Astrocyte (in vitro differentiated cells and primary cell): ENCODE data around the gene SMC3. TPM values are rescaled to one million over a fixed set of nuclear protein-coding genes. Genes with fewer than 3 reads are reported as not detected.

Experiments
- DNase-seq: peaks from one replicate; pipeline ENCODE4 v3.0.0-alpha.2; 2010; ENCODE audit warnings: low read depth
- FAIRE-seq: peaks from 2 replicates; lab custom pipeline; 2011; peaks lifted over from hg19 to GRCh38; lab: Jason Lieb, UNC
- H2AFZ ChIP-seq: 2 replicates; pipeline ENCODE4 v1.6.0; 2012; ENCODE audit warnings: low read depth, low read length, inconsistent platforms
- H3K27ac ChIP-seq: 2 replicates; pipeline ENCODE4 v1.5.1; 2011; ENCODE audit warnings: low read depth, low read length, inconsistent platforms
- H3K27me3 ChIP-seq: 2 replicates; pipeline ENCODE4 v1.6.0; 2011; ENCODE audit warnings: low read length, inconsistent platforms; ENCODE audit not compliant: insufficient read depth
- H3K36me3 ChIP-seq: 2 replicates; pipeline ENCODE4 v1.5.1; 2011; ENCODE audit warnings: low read length, inconsistent platforms; ENCODE audit not compliant: insufficient read depth
- H3K4me1 ChIP-seq: 2 replicates; pipeline ENCODE4 v1.5.1; 2011; ENCODE audit warnings: low read length, inconsistent platforms; ENCODE audit not compliant: insufficient read depth
- H3K4me2 ChIP-seq: 2 replicates; pipeline ENCODE4 v1.6.0; 2012; ENCODE audit warnings: low read length, inconsistent platforms
- H3K4me3 ChIP-seq: 2 replicates; pipeline ENCODE4 v1.5.1; 2011; ENCODE audit warnings: low read depth, mild to moderate bottlenecking, low read length, inconsistent platforms; ENCODE audit not compliant: insufficient read depth
- H3K79me2 ChIP-seq: 2 replicates; pipeline ENCODE4 v1.6.0; 2012; ENCODE audit warnings: mild to moderate bottlenecking, low read length, inconsistent platforms; ENCODE audit not compliant: insufficient read depth
- H3K9ac ChIP-seq: 2 replicates; pipeline ENCODE4 v1.6.0; 2012; ENCODE audit warnings: mild to moderate bottlenecking, low read length, inconsistent platforms
- H3K9me3 ChIP-seq: 2 replicates; pipeline ENCODE4 v1.5.1; 2012; ENCODE audit warnings: low read depth, mild to moderate bottlenecking, low read length, inconsistent platforms; ENCODE audit not compliant: insufficient read depth
- H4K20me1 ChIP-seq: 2 replicates; pipeline ENCODE4 v1.6.0; 2012; ENCODE audit warnings: low read length, inconsistent platforms; ENCODE audit not compliant: insufficient read depth
- H3K27ac Mint-ChIP-seq: one replicate; pipeline ENCODE4 v1.8.0; 2021; ENCODE audit warnings: mild to moderate bottlenecking, mixed read lengths; ENCODE audit not compliant: unreplicated experiment
- H3K27me3 Mint-ChIP-seq: one replicate; pipeline ENCODE4 v1.8.0; 2021; ENCODE audit warnings: low read depth, mixed read lengths; ENCODE audit not compliant: unreplicated experiment
- H3K36me3 Mint-ChIP-seq: one replicate; pipeline ENCODE4 v1.8.0; 2021; ENCODE audit warnings: low read depth, mixed read lengths; ENCODE audit not compliant: unreplicated experiment
- H3K4me1 Mint-ChIP-seq: one replicate; pipeline ENCODE4 v1.8.0; 2021; ENCODE audit warnings: low read depth, mixed read lengths; ENCODE audit not compliant: unreplicated experiment
- H3K4me3 Mint-ChIP-seq: one replicate; pipeline ENCODE4 v1.8.0; 2021; ENCODE audit warnings: mild to moderate bottlenecking, moderate library complexity, mixed read lengths; ENCODE audit not compliant: unreplicated experiment
- H3K9me3 Mint-ChIP-seq: one replicate; pipeline ENCODE4 v1.8.0; 2021; ENCODE audit warnings: mild to moderate bottlenecking, mixed read lengths; ENCODE audit not compliant: unreplicated experiment
- CTCF ChIP-seq: IDR thresholded peaks from 2 replicates; pipeline ENCODE4 v1.5.1; 2011; ENCODE audit warnings: low read depth, mild to moderate bottlenecking, inconsistent platforms, low read length, moderate library complexity; ENCODE audit not compliant: insufficient read depth
- EZH2 ChIP-seq: IDR thresholded peaks from 2 replicates; pipeline ENCODE4 v1.6.1; 2012; ENCODE audit warnings: mild to moderate bottlenecking, low read length, inconsistent platforms; ENCODE audit not compliant: insufficient read depth
- total RNA-seq: library from RNA; stranded (reverse); gene quantifications from 2 replicates; pipeline ENCODE4 v1.2.1, GENCODE V29; 2021

Gene SMC3
- total RNA-seq, 1 donor from 2014 or later, result 27.2 TPM

- no peaks in the 10 kb centered on the region for H4K20me1 ChIP-seq
- H3K27me3 Mint-ChIP-seq, result peaks cover 11% of the 10 kb centered on the region
- peaks cover 13% of the 10 kb centered on the region for H3K4me1 Mint-ChIP-seq
- no peak overlapping the region for H3K4me3 ChIP-seq
- peaks cover 12% of the 10 kb centered on the region for H3K4me1 ChIP-seq
- no peak overlapping the region for H3K9ac ChIP-seq
- FAIRE-seq, result no peak
- no peak overlapping the region for H2AFZ ChIP-seq
- H3K27ac ChIP-seq, result no peak overlapping the region
- DNase-seq, result no peak
- H3K36me3 ChIP-seq, result no peaks in the 10 kb centered on the region
- H3K27me3 ChIP-seq, result no peaks in the 10 kb centered on the region
- no peak overlapping the region for H3K4me2 ChIP-seq
- no peaks in the 10 kb centered on the region for H3K36me3 Mint-ChIP-seq
- peaks cover 1% of the 10 kb centered on the region for H3K9me3 Mint-ChIP-seq
- TF ChIP-seq CTCF (no peak), EZH2 (no peak)
- no peak overlapping the region for H3K27ac Mint-ChIP-seq
- no peak overlapping the region for H3K4me3 Mint-ChIP-seq
- no peaks in the 10 kb centered on the region for H3K79me2 ChIP-seq
- H3K9me3 ChIP-seq, result no peaks in the 10 kb centered on the region
Measured at GRCh38 chr10:110628161-110628560, 60.7 kb downstream of the SMC3 start.

GRCh38 chr10:110629680-110630191 lies 62.2 kb downstream of the SMC3 start:
- Mint-ChIP-seq H3K4me1 (peaks cover 13% of the 10 kb centered on the region), H3K9me3 (peaks cover 1% of the 10 kb centered on the region), H3K27me3 (peaks cover 7% of the 10 kb centered on the region), H3K4me3 (no peak overlapping the region), H3K27ac (peak overlapping the region; percentile 84), H3K36me3 (no peaks in the 10 kb centered on the region)
- no peaks in the 10 kb centered on the region for H3K36me3 ChIP-seq
- peak overlapping the region; percentile 77 for H3K27ac ChIP-seq
- no peaks in the 10 kb centered on the region for H3K27me3 ChIP-seq
- no peak overlapping the region for H3K4me3 ChIP-seq
- no peak overlapping the region for H3K9ac ChIP-seq
- no peaks in the 10 kb centered on the region for H3K9me3 ChIP-seq
- peak overlapping the region; percentile 57 for H3K4me2 ChIP-seq
- no peaks in the 10 kb centered on the region for H3K79me2 ChIP-seq
- DNase-seq (peak; percentile 90), FAIRE-seq (peak; percentile 98)
- H2AFZ ChIP-seq, result no peak overlapping the region
- H3K4me1 ChIP-seq, result peaks cover 12% of the 10 kb centered on the region
- TF ChIP-seq CTCF (no peak), EZH2 (no peak)
- H4K20me1 ChIP-seq, result no peaks in the 10 kb centered on the region

- TF ChIP-seq CTCF, result no peak
- TF ChIP-seq EZH2, result no peak
- H3K36me3 ChIP-seq, result no peaks in the 10 kb centered on the region
- peak; percentile 49 for FAIRE-seq
- no peaks in the 10 kb centered on the region for H4K20me1 ChIP-seq
- H3K79me2 ChIP-seq, result no peaks in the 10 kb centered on the region
- Mint-ChIP-seq H3K27ac (no peak overlapping the region), H3K9me3 (peaks cover 1% of the 10 kb centered on the region), H3K36me3 (no peaks in the 10 kb centered on the region), H3K4me3 (no peak overlapping the region), H3K4me1 (peaks cover 13% of the 10 kb centered on the region), H3K27me3 (no peaks in the 10 kb centered on the region)
- no peak overlapping the region for H3K4me3 ChIP-seq
- peaks cover 13% of the 10 kb centered on the region for H3K4me1 ChIP-seq
- no peak overlapping the region for H3K9ac ChIP-seq
- no peak overlapping the region for H3K4me2 ChIP-seq
- DNase-seq, result no peak
- H3K27me3 ChIP-seq, result no peaks in the 10 kb centered on the region
- no peak overlapping the region for H2AFZ ChIP-seq
- no peak overlapping the region for H3K27ac ChIP-seq
- H3K9me3 ChIP-seq, result no peaks in the 10 kb centered on the region
Measured at GRCh38 chr10:110631934-110632333, 64.4 kb downstream of the SMC3 start.
